GM12865 (cell line): ENCODE data around the gene KYNU.
A peak's percentile ranks its signal among the peaks of the same experiment; 100 is the strongest.

Experiments
- DNase-seq: peaks from one replicate; pipeline ENCODE4 v3.0.0; 2010; ENCODE audit warnings: low read depth
- H3K4me3 ChIP-seq: 2 replicates; pipeline ENCODE4 v1.5.1; 2011; ENCODE audit warnings: mild to moderate bottlenecking, low read depth, low read length, control low read depth
- CTCF ChIP-seq: IDR thresholded peaks from 2 replicates; pipeline ENCODE4 v1.5.1; 2011; ENCODE audit warnings: low read length, control low read depth, low read depth, inconsistent platforms; ENCODE audit not compliant: insufficient read depth; ENCODE audit errors: missing control alignments

The KYNU gene

DNA sequence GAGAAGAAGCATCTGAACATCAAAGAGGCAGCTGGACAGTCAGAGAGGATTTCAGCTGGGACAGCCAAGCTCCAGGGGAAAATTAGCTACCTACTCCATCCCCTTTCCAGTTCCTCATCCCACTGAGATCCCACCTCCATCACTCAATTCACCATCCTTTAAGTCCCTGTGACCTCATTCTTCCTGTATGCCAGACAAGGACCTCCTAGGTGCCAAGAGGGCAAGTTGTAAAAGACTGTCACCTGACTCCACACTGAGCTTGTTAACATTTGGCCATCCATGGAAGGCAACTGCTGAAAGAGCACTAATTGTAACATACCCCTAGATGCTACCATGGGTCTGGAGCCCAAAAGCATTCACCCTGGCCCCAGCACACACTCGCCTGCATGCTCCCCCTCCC is 97.8 kb downstream of the KYNU start:
- DNase-seq = no peak
- no peak overlapping the region for H3K4me3 ChIP-seq
- TF ChIP-seq CTCF = no peak

GRCh38 chr2:142980246-142981068 is 103.0 kb downstream of the KYNU start:
- TF ChIP-seq CTCF = peak; percentile 29
- no peak overlapping the region for H3K4me3 ChIP-seq
- DNase-seq = peak; percentile 41

- no peak overlapping the region for H3K4me3 ChIP-seq
- TF ChIP-seq CTCF = no peak
- DNase-seq = no peak
These were observed 103.6 kb downstream of the KYNU start for GRCh38 chr2:142981069-142981378.

DNA sequence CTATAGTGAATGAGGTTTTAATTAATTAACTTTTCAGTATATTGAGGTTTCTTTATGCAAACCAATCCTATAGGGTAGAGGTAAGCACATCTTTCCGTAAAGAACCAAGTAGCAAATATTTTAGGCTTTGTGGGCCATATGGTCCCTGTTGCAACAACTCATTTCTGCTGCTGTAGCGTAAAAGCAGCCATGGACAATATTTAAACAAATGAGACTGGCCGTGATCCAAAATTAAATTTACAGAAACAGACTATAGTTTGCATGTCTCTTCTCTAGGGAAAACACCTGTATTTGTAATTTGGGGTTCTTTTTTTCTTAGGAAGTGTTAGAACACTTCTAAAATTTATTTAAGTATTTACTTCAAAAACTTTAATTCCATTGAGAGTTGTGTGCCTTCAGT is 104.3 kb downstream of the KYNU start:
- no peak overlapping the region for H3K4me3 ChIP-seq

GRCh38 chr2:142983174-142983573 is 105.7 kb downstream of the KYNU start:
- peak; percentile 39 for DNase-seq
- no peak for TF ChIP-seq CTCF
- H3K4me3 ChIP-seq = no peak overlapping the region

More for the DNA sequence above, 104.3 kb downstream of the KYNU start:
- no peak for DNase-seq
- TF ChIP-seq CTCF = no peak

DNA sequence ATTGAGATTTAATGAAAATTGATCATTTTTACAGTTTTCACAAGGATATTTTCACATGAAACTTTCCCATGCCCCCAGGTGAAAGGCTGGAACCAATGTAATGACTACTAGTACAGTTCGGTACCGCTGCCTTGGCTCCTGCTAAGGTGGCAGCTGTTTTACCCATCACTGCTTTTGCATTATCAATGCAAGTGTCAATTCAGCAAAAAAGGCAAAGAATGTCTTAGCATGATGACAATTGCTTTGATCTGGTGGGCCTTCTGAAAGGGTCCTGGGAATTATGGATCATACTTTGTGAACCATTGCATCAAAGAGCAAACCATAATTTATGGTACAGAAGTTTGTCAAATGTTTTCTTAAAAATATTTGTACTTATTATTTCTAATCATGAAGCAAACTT is 107.2 kb downstream of the KYNU start:
- TF ChIP-seq CTCF = no peak

DNA sequence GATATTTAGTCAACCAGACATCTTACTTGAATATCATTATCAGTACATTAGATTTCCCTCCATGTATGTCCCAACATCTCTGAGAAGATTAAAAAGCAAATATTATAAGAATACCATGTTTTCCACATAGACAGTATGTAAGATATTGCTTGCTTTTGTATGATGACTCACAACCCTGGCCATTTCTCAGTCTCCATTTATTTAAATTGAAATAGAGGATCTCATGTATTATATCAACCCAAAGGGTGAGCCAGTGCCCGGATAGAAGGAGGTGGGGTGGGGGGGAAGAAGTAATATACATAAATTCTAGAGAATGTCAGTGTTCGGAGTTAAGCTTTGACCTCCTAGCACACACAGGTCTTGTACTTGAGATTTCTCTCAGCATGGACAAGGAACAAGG is 109.6 kb downstream of the KYNU start:
- no peak for TF ChIP-seq CTCF
- DNase-seq = no peak
- H3K4me3 ChIP-seq = no peak overlapping the region

More for the DNA sequence above, 107.2 kb downstream of the KYNU start:
- no peak overlapping the region for H3K4me3 ChIP-seq
- no peak for DNase-seq
